Endothelial cell of umbilical vein (primary cell): ENCODE data around the gene SLC1A7. TPM values are rescaled to one million over a fixed set of nuclear protein-coding genes. Genes with fewer than 3 reads are reported as not detected.

Experiments
- BruUV-seq: library from RNA; stranded (reverse); fragments of 400-500 nt; replicated peaks from 2 replicates; lab custom pipeline; 2021; lab: Mats Ljungman, UMichigan
- CTCF ChIA-PET: fragments of 300-600, 350-600 bp; sonication (Branson Sonifier 250); formaldehyde crosslinking; loops from one replicate; lab custom pipeline; 2021; ENCODE audit warnings: antibody characterized with exemption, inconsistent platforms; lab: Charles Lee
- POLR2A ChIA-PET: fragments of 300-600, 350-600 bp; sonication (Branson Sonifier 250); formaldehyde crosslinking; loops from one replicate; lab custom pipeline; 2021; ENCODE audit warnings: antibody characterized with exemption, inconsistent platforms; lab: Charles Lee
- DNase-seq: peaks from one replicate; pipeline ENCODE4 v3.0.0-alpha.2; 2011; ENCODE audit warnings: low read depth, low spot score
- FAIRE-seq: peaks from 2 replicates; lab custom pipeline; 2011; peaks lifted over from hg19 to GRCh38; lab: Jason Lieb, UNC
- H2AFZ ChIP-seq: 2 replicates; pipeline ENCODE4 v1.6.0; 2012; ENCODE audit warnings: low read depth, low read length, control low read depth, inconsistent platforms
- H3K27ac ChIP-seq: 2 replicates; pipeline ENCODE4 v1.5.1; 2011; ENCODE audit warnings: low read depth, mild to moderate bottlenecking, control low read depth, low read length, moderate library complexity; ENCODE audit not compliant: insufficient read depth
- H3K27me3 ChIP-seq, 2 experiments: 2 replicates each; pipeline versions ENCODE4 v1.6.0 to v1.6.1; 2011; ENCODE audit warnings: low read length in 2 of 2, mixed read lengths in 1 of 2; ENCODE audit not compliant: control insufficient read depth in 2 of 2, insufficient read depth in 2 of 2
- H3K36me3 ChIP-seq, 2 experiments: 2 replicates in 1 of 2; 3 replicates in 1 of 2; pipeline ENCODE4 v1.5.1; 2011; ENCODE audit warnings: low read length in 2 of 2, mild to moderate bottlenecking in 1 of 2, moderate library complexity in 1 of 2; ENCODE audit not compliant: control insufficient read depth in 2 of 2, insufficient read depth in 2 of 2; ENCODE audit errors: extremely low read depth in 1 of 2
- H3K4me1 ChIP-seq: 3 replicates; pipeline ENCODE4 v1.5.1; 2011; ENCODE audit warnings: mild to moderate bottlenecking, low read length; ENCODE audit not compliant: control insufficient read depth, insufficient read depth; ENCODE audit errors: extremely low read depth
- H3K4me2 ChIP-seq: 2 replicates; pipeline ENCODE4 v1.6.1; 2011; ENCODE audit warnings: low read length, control low read depth, mixed read lengths; ENCODE audit not compliant: insufficient read depth
- H3K4me3 ChIP-seq, 3 experiments: fragments of 200-600 bp in 1 of 3; sonication (generic), shearing (Covaris generic) in 1 of 3; replicated peaks in 1 of 3; 2 replicates each; pipeline ENCODE4 v1.5.1; 2011 to 2016; ENCODE audit warnings: control low read depth in 3 of 3, low read length in 3 of 3, mild to moderate bottlenecking in 2 of 3, inconsistent platforms in 1 of 3, low read depth in 1 of 3, moderate library complexity in 1 of 3; ENCODE audit not compliant: insufficient read depth in 1 of 3
- H3K79me2 ChIP-seq: 2 replicates; pipeline ENCODE4 v1.6.0; 2012; ENCODE audit warnings: low read length, inconsistent platforms; ENCODE audit not compliant: control insufficient read depth, insufficient read depth
- H3K9ac ChIP-seq: replicated peaks from 2 replicates; pipeline ENCODE3; 2011; ENCODE audit warnings: low read length, control low read depth; ENCODE audit not compliant: insufficient read depth; ENCODE audit errors: extremely low read depth
- H3K9me1 ChIP-seq: replicated peaks from 3 replicates; pipeline ENCODE4 v1.6.0; 2011; ENCODE audit warnings: mild to moderate bottlenecking, low read length; ENCODE audit not compliant: control insufficient read depth, insufficient read depth; ENCODE audit errors: extremely low read depth
- H3K9me3 ChIP-seq: replicated peaks from 2 replicates; pipeline ENCODE4 v1.5.1; 2012; ENCODE audit warnings: low read length, inconsistent platforms; ENCODE audit not compliant: control insufficient read depth, insufficient read depth
- H4K20me1 ChIP-seq: replicated peaks from 2 replicates; pipeline ENCODE3; 2011; ENCODE audit warnings: mild to moderate bottlenecking, low read length; ENCODE audit not compliant: control insufficient read depth, insufficient read depth; ENCODE audit errors: extremely low read depth
- CTCF ChIP-seq, 2 donors: IDR thresholded peaks; 1 replicate in 1 of 2; 2 replicates in 1 of 2; pipeline ENCODE4 v1.5.1; 2011; ENCODE audit warnings: low read length in 2 of 2, mild to moderate bottlenecking in 2 of 2, moderate library complexity in 2 of 2, control low read depth in 1 of 2, inconsistent platforms in 1 of 2, low read depth in 1 of 2; ENCODE audit not compliant: insufficient read depth in 1 of 2; ENCODE audit errors: extremely low read depth in 1 of 2
- EZH2 ChIP-seq: IDR thresholded peaks from 2 replicates; pipeline ENCODE4 v1.6.1; 2012; ENCODE audit warnings: borderline replicate concordance, low read depth, mild to moderate bottlenecking, moderate library complexity, low read length, inconsistent platforms; ENCODE audit not compliant: severe bottlenecking
- FOS ChIP-seq: IDR thresholded peaks from 2 replicates; pipeline ENCODE4 v1.6.1; 2011; ENCODE audit warnings: mild to moderate bottlenecking, low read length, moderate library complexity, borderline replicate concordance; ENCODE audit not compliant: insufficient read depth
- GATA2 ChIP-seq: IDR thresholded peaks from 2 replicates; pipeline ENCODE4 v1.7.0; 2011; ENCODE audit warnings: low read depth, mild to moderate bottlenecking, moderate library complexity, mixed read lengths, low read length; ENCODE audit not compliant: insufficient read length, insufficient read depth
- JUN ChIP-seq: IDR thresholded peaks from 2 replicates; pipeline ENCODE4 v1.6.1; 2011; ENCODE audit warnings: borderline replicate concordance, low read depth; ENCODE audit not compliant: insufficient read length, insufficient read depth
- MYC ChIP-seq: IDR thresholded peaks from one replicate; pipeline ENCODE4 v1.6.1; 2011; ENCODE audit warnings: mild to moderate bottlenecking, low read depth, low read length
- POLR2A ChIP-seq: IDR thresholded peaks from 2 replicates; pipeline ENCODE4 v1.6.1; 2012; ENCODE audit warnings: low read depth, mild to moderate bottlenecking, control low read depth, low read length
- POLR2AphosphoS5 ChIP-seq: IDR thresholded peaks from 2 replicates; pipeline ENCODE4 v1.6.1; 2012; ENCODE audit warnings: low read depth, mild to moderate bottlenecking, control low read depth, low read length, moderate library complexity; ENCODE audit not compliant: insufficient read depth
- dilution Hi-C: fragments of 300-500 bp; cut with MboI; formaldehyde crosslinking; loops from one replicate; pipeline ENCODE4 v1.15.0; 2019; ENCODE audit warnings: low sequenced_read_pairs; ENCODE audit not compliant: extremely low pct_ligation_motif_present
- intact Hi-C: fragments of 100-400 bp; cut with micrococcal nuclease; formaldehyde crosslinking; loops from one replicate; pipeline ENCODE4 v1.10.0; 2022
- polyA plus RNA-seq, 4 experiments: library from polyadenylated mRNA; depleted of rRNA in 3 of 4; stranded (reverse) in 3 of 4; unstranded in 1 of 4; fragments of >200 nt; gene quantifications; 2 replicates each; pipeline versions ENCODE4 v1.2.1 to v1.2.3, GENCODE V29; 2011 to 2012; ENCODE audit warnings: missing spikeins in 1 of 4
- total RNA-seq: library from RNA; stranded (reverse); gene quantifications from 2 replicates; pipeline ENCODE4 v1.2.3, GENCODE V29; 2021
- TF ChIP-seq, protein P1 (sequence below): IDR thresholded peaks from 2 replicates; pipeline ENCODE4 v1.6.1; 2011; ENCODE audit not compliant: insufficient read depth, insufficient read length

The SLC1A7 gene
- total and polyA plus RNA-seq, 2 donors (not counting 3 experiments of a cell fraction or from before 2014, with no cell fraction given) = not detected

DNA sequence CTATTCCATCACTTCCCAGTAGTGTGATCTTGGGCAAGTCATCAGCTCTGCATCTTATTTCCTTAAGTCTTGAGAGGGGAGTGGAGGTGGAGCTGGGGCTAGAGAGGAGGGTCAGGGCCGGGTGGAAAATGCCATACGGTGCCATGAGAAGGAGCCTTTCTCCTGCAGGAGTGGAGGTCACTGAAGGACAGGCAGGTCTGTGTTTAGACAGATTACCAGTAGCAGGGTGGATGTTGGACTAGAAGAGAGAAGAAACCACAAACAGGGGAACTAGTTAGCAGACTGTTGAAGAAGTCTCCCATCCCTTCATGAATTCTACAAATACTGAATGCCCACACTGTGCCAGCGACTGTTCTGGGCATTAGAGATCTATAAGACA, 40.3 kb upstream of the SLC1A7 start:
- DNase-seq (no peak), FAIRE-seq (no peak)
- Histone ChIP-seq H4K20me1 (no peaks in the 10 kb centered on the region), H3K4me1 (no peaks in the 10 kb centered on the region), H3K9ac (no peak overlapping the region), H3K79me2 (no peaks in the 10 kb centered on the region), H2AFZ (no peak overlapping the region), H3K27ac (no peak overlapping the region), H3K4me2 (no peak overlapping the region), H3K9me3 (no peaks in the 10 kb centered on the region), H3K36me3 (no peaks in the 10 kb centered on the region), H3K27me3 (peaks cover 3% of the 10 kb centered on the region in 2 experiments), H3K9me1 (no peaks in the 10 kb centered on the region), H3K4me3 (no peak overlapping the region)
- intact Hi-C loops = loop anchor here (5.0 kb wide), 1 partner anchor 260 kb away; the partner anchor contains the start of gene ECHDC2
- POLR2A ChIA-PET = no interaction called here
- TF ChIP-seq EZH2 (no peak), MYC (no peak), POLR2AphosphoS5 (no peak), CTCF (IDR thresholded peaks at IDR 0.05; ENCODE audit: extremely low read depth in 1 of 2, insufficient read depth in 1 of 2, low read depth in 1 of 2, low read length in 2 of 2) (no peak), POLR2A (no peak), FOS (no peak), JUN (no peak), GATA2 (no peak)
- TF ChIP-seq, protein P1, sequence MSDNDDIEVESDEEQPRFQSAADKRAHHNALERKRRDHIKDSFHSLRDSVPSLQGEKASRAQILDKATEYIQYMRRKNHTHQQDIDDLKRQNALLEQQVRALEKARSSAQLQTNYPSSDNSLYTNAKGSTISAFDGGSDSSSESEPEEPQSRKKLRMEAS = no peak
- BruUV-seq = no TSS peak
- dilution Hi-C loops = no loop called here
- CTCF ChIA-PET = interaction anchor here (0.6 to 5.1 kb wide), 53 partner anchors 9 to 1814 kb away, joined by 3 to 46 read pairs (median 4); partner anchors contain the start of genes ECHDC2, SCP2, ZYG11A and ZYG11B
